ENCODE results near the gene KRTAP10-9. TPM values are rescaled to one million over a fixed set of nuclear protein-coding genes. Genes with fewer than 3 reads are reported as not detected.

Gene KRTAP10-9
- total RNA-seq, 1 experiment from 2014 or later, result not detected

- H3K27me3 ChIP-seq (replicated peaks; ENCODE audit: control insufficient read depth, insufficient read depth, low read length), result no peaks in the 10 kb centered on the region
- no peak for DNase-seq
- 0 out of 2 replicates have a peak, but pooled peaks cover 5% of the 10 kb centered on the region for H3K9me3 ChIP-seq
- Mint-ChIP-seq H3K9me3 (ENCODE audit: unreplicated experiment) (peaks cover 40% of the 10 kb centered on the region), H3K4me3 (ENCODE audit: unreplicated experiment) (no peak overlapping the region), H3K27ac (ENCODE audit: unreplicated experiment) (no peak overlapping the region), H3K36me3 (ENCODE audit: insufficient read depth, unreplicated experiment) (no peaks in the 10 kb centered on the region), H3K27me3 (ENCODE audit: insufficient read depth, unreplicated experiment) (peaks cover 6% of the 10 kb centered on the region), H3K4me1 (ENCODE audit: low read depth, unreplicated experiment) (no peaks in the 10 kb centered on the region)
- BruUV-seq (replicated peaks), result no TSS peak
- no peaks in the 10 kb centered on the region for H3K36me3 ChIP-seq (ENCODE audit: control insufficient read depth, insufficient read depth, low read length)
- no peaks in the 10 kb centered on the region for H3K4me1 ChIP-seq
- H3K4me3 ChIP-seq (ENCODE audit: low read depth, low read length), result no peak overlapping the region
- TF ChIP-seq, protein P1, sequence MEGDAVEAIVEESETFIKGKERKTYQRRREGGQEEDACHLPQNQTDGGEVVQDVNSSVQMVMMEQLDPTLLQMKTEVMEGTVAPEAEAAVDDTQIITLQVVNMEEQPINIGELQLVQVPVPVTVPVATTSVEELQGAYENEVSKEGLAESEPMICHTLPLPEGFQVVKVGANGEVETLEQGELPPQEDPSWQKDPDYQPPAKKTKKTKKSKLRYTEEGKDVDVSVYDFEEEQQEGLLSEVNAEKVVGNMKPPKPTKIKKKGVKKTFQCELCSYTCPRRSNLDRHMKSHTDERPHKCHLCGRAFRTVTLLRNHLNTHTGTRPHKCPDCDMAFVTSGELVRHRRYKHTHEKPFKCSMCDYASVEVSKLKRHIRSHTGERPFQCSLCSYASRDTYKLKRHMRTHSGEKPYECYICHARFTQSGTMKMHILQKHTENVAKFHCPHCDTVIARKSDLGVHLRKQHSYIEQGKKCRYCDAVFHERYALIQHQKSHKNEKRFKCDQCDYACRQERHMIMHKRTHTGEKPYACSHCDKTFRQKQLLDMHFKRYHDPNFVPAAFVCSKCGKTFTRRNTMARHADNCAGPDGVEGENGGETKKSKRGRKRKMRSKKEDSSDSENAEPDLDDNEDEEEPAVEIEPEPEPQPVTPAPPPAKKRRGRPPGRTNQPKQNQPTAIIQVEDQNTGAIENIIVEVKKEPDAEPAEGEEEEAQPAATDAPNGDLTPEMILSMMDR (IDR thresholded peaks at IDR 0.05; ENCODE audit: insufficient read depth in 1 of 2, low read depth in 1 of 2, low read length in 1 of 2, severe bottlenecking in 1 of 2, unreplicated experiment in 1 of 2), result no peak
- intact Hi-C loops (cut with micrococcal nuclease; ENCODE audit: unreplicated experiment), result no loop called here
- POLR2A ChIA-PET, result no interaction called here
- CTCF ChIA-PET, result no interaction called here
Observed at GRCh38 chr21:44613386-44614155, 13.3 kb upstream of the KRTAP10-9 start.

- Mint-ChIP-seq H3K36me3 (ENCODE audit: insufficient read depth, unreplicated experiment) (no peaks in the 10 kb centered on the region), H3K9me3 (ENCODE audit: unreplicated experiment) (peaks cover 39% of the 10 kb centered on the region), H3K27me3 (ENCODE audit: insufficient read depth, unreplicated experiment) (peaks cover 6% of the 10 kb centered on the region), H3K4me3 (ENCODE audit: unreplicated experiment) (no peak overlapping the region), H3K27ac (ENCODE audit: unreplicated experiment) (no peak overlapping the region), H3K4me1 (ENCODE audit: low read depth, unreplicated experiment) (no peaks in the 10 kb centered on the region)
- DNase-seq, result no peak
- TF ChIP-seq, protein P1 (IDR thresholded peaks at IDR 0.05; ENCODE audit: insufficient read depth in 1 of 2, low read depth in 1 of 2, low read length in 1 of 2, severe bottlenecking in 1 of 2, unreplicated experiment in 1 of 2), result no peak
- CTCF ChIA-PET, result no interaction called here
- POLR2A ChIA-PET, result no interaction called here
- 0 out of 2 replicates have a peak, but pooled peaks cover 5% of the 10 kb centered on the region for H3K9me3 ChIP-seq
- H3K4me3 ChIP-seq (ENCODE audit: low read depth, low read length), result no peak overlapping the region
- H3K36me3 ChIP-seq (ENCODE audit: control insufficient read depth, insufficient read depth, low read length), result no peaks in the 10 kb centered on the region
- intact Hi-C loops (cut with micrococcal nuclease; ENCODE audit: unreplicated experiment), result no loop called here
- H3K27me3 ChIP-seq (replicated peaks; ENCODE audit: control insufficient read depth, insufficient read depth, low read length), result no peaks in the 10 kb centered on the region
- BruUV-seq (replicated peaks), result no TSS peak
- H3K4me1 ChIP-seq, result no peaks in the 10 kb centered on the region
Observed at GRCh38 chr21:44614161-44614631, 12.7 kb upstream of the KRTAP10-9 start.

DNA sequence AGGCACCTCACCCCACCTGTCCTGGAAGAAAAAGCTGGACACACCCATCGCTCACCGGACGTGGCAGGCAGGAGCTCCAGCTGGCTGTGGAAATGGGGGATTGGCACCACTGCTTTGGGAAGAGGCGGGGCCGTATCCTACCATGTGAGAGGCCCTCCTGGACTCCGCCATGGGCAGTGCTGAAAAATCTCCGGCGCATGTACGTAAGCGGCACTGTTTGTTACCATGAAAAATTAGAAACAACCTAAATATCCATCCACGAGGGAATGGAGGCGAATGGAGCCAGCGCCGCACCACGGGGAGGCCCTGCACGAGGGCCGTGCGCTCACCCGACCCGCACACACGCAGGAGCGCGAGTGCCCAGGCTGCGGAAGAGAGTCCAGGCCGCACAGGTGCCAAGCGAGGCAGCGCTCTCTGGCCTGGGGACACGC, 11.9 kb upstream of the KRTAP10-9 start:
- Histone ChIP-seq H3K36me3 (ENCODE audit: control insufficient read depth, insufficient read depth, low read length) (no peaks in the 10 kb centered on the region), H3K4me3 (ENCODE audit: low read depth, low read length) (no peak overlapping the region), H3K27me3 (replicated peaks; ENCODE audit: control insufficient read depth, insufficient read depth, low read length) (no peaks in the 10 kb centered on the region), H3K9me3 (0 out of 2 replicates have a peak, but pooled peaks cover 11% of the 10 kb centered on the region), H3K4me1 (no peaks in the 10 kb centered on the region)
- ChIA-PET CTCF (interaction anchor here (0.7 kb wide), 1 partner anchor 271 kb away, joined by 4 read pairs; no protein-coding TSS in a partner anchor), POLR2A (no interaction called here)
- Mint-ChIP-seq H3K4me1 (ENCODE audit: low read depth, unreplicated experiment) (no peaks in the 10 kb centered on the region), H3K27ac (ENCODE audit: unreplicated experiment) (no peak overlapping the region), H3K36me3 (ENCODE audit: insufficient read depth, unreplicated experiment) (no peaks in the 10 kb centered on the region), H3K4me3 (ENCODE audit: unreplicated experiment) (no peak overlapping the region), H3K27me3 (ENCODE audit: insufficient read depth, unreplicated experiment) (peaks cover 6% of the 10 kb centered on the region), H3K9me3 (ENCODE audit: unreplicated experiment) (peaks cover 39% of the 10 kb centered on the region)
- intact Hi-C loops (cut with micrococcal nuclease; ENCODE audit: unreplicated experiment), result no loop called here
- no peak for DNase-seq
- TF ChIP-seq, protein P1 (IDR thresholded peaks at IDR 0.05; ENCODE audit: insufficient read depth in 1 of 2, low read depth in 1 of 2, low read length in 1 of 2, severe bottlenecking in 1 of 2, unreplicated experiment in 1 of 2), result no peak
- no TSS peak for BruUV-seq (replicated peaks)

Measured in Caco-2 (cell line).